ENCODE measurements around the gene FBL.

- TF ChIP-seq, protein P1, sequence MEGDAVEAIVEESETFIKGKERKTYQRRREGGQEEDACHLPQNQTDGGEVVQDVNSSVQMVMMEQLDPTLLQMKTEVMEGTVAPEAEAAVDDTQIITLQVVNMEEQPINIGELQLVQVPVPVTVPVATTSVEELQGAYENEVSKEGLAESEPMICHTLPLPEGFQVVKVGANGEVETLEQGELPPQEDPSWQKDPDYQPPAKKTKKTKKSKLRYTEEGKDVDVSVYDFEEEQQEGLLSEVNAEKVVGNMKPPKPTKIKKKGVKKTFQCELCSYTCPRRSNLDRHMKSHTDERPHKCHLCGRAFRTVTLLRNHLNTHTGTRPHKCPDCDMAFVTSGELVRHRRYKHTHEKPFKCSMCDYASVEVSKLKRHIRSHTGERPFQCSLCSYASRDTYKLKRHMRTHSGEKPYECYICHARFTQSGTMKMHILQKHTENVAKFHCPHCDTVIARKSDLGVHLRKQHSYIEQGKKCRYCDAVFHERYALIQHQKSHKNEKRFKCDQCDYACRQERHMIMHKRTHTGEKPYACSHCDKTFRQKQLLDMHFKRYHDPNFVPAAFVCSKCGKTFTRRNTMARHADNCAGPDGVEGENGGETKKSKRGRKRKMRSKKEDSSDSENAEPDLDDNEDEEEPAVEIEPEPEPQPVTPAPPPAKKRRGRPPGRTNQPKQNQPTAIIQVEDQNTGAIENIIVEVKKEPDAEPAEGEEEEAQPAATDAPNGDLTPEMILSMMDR (IDR thresholded peaks at IDR 0.05; ENCODE audit: insufficient read depth, low read depth, low read length), result no peak
- no peak for TF ChIP-seq EZH2 (IDR thresholded peaks at IDR 0.05; ENCODE audit: insufficient read depth, low read length)
Observed at GRCh38 chr19:39840492-39840891, 5.7 kb downstream of the FBL start.

All from astrocyte (in vitro differentiated cells and primary cell).